HFF-Myc (cell line): ENCODE results near the gene RER1.

Experiments
- DNase-seq: peaks from one replicate; pipeline ENCODE4 v3.0.0-alpha.2; 2011; ENCODE audit warnings: low read depth; ENCODE audit errors: extremely low read depth
- H3K4me3 ChIP-seq: replicated peaks from 2 replicates; pipeline ENCODE4 v1.5.1; 2011; ENCODE audit warnings: low read depth, mild to moderate bottlenecking, control low read depth, low read length
- TF ChIP-seq, protein P1 (sequence below): IDR thresholded peaks from 2 replicates; pipeline ENCODE4 v1.5.1; 2012; ENCODE audit warnings: mild to moderate bottlenecking, low read depth, low read length, control low read depth; ENCODE audit errors: missing control alignments

RER1 gene

DNA sequence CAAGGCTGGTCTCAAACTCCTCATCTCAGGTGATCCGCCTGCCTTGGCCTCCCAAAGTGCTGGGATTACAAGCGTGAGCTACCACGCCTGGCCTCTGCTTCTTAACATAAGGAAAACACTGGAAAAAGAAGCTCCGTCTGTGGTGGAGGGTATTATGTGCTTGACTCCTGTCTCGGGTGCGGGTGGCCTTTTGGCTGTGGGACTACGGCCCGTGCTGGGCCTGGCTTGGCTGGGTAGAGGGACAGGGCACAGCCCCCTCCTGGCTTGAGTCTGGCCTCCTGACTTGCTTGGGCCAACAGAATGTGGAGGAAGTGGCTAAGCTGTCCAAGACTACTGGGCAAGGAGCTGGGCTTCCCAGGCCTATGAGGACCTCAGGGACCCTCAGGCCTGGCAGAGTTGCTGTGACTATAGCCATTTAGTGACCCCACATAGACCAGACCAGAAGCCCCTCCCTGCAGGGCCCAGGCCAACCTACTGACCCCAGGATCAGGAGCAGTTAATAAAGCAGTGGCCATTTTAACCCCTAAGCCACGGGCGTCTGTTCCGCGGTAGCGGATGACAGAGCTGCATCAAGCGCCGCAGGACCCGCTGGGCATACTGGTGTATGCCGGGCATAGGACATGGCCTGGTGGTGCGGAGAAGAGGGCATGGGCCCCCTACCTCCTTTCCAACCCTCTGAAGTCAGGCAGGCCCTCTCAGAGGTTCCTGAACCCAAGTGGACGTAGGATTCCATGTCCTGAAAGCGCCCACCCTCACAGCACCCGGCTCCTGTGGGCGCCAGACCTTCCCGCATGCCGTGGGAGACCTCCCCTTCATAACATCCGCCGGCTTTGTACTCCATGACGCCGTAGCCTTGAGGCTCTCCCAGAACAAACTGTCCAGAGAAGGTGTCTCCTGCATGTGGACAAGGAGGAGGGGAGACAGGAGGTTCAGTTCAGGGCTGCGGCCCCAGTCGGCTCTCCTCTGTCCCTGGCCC lies 4.7 kb upstream of the RER1 start:
- H3K4me3 ChIP-seq, result no peak overlapping the region
- DNase-seq, result no peak
- TF ChIP-seq, protein P1, sequence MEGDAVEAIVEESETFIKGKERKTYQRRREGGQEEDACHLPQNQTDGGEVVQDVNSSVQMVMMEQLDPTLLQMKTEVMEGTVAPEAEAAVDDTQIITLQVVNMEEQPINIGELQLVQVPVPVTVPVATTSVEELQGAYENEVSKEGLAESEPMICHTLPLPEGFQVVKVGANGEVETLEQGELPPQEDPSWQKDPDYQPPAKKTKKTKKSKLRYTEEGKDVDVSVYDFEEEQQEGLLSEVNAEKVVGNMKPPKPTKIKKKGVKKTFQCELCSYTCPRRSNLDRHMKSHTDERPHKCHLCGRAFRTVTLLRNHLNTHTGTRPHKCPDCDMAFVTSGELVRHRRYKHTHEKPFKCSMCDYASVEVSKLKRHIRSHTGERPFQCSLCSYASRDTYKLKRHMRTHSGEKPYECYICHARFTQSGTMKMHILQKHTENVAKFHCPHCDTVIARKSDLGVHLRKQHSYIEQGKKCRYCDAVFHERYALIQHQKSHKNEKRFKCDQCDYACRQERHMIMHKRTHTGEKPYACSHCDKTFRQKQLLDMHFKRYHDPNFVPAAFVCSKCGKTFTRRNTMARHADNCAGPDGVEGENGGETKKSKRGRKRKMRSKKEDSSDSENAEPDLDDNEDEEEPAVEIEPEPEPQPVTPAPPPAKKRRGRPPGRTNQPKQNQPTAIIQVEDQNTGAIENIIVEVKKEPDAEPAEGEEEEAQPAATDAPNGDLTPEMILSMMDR, result no peak

DNA sequence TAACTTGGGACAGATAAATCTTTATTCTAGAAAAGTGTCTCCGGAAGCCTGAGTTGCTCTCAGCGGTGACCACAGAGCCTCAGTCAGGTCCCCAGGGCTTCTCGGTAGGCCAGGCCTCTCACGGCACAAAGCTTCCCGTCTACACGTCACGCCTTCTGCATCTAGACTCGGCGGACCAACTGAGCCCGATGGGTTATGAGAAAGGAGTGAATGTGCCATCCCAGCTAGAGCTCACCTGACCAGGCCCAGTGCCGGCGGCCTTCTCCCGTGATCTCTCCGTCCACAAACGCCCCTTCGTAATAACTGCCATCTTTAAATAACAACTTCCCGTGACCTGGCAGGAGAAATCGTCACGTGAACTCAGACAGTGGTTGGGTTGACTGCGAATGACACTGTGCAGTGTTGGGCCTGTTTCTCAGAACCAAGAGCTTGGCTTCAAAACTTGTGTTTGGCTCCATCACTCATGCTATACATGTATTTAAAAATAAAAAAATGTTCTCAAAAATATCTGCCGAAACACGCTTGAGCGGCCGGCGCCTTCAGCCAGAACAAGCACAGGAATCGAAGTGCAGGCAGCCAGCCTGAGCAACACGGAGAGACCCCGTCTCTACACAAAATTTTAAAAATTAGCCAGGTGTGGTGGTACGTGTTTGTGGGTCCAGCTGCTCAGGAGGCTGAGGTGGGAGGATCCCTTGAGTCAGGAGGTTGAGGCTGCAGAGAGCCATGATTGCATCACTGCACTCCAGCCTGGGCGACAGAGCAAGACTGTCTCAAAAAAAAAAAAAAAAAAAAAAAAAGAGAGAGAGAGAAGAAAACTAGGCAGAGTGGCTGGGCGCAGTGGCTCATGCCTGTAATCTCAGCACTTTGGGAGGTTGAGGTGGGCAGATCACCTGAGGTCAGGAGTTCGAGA lies 3.4 kb upstream of the RER1 start:
- H3K4me3 ChIP-seq, result no peak overlapping the region
- DNase-seq, result no peak
- TF ChIP-seq, protein P1, result no peak

DNA sequence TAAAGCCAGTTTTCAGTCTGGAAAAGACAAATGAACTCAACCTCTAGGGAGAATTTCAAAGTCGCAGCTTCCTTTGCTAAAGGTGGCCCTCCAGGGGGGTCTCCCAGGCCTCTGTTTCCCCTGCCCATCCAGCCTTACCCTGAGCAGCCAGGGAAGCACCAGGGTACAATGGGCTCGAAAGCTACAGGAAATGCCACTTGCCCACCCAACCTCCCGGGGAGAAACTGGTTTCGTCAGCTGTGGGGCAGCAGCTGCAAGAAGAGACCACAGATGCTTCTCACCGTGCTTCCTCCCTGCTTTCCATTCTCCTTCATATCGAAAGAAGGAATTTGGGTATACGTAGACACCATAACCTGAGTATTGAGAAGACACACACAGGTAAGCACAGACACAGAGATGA lies 2.0 kb upstream of the RER1 start:
- DNase-seq, result no peak
- H3K4me3 ChIP-seq, result no peak overlapping the region
- TF ChIP-seq, protein P1, result no peak

DNA sequence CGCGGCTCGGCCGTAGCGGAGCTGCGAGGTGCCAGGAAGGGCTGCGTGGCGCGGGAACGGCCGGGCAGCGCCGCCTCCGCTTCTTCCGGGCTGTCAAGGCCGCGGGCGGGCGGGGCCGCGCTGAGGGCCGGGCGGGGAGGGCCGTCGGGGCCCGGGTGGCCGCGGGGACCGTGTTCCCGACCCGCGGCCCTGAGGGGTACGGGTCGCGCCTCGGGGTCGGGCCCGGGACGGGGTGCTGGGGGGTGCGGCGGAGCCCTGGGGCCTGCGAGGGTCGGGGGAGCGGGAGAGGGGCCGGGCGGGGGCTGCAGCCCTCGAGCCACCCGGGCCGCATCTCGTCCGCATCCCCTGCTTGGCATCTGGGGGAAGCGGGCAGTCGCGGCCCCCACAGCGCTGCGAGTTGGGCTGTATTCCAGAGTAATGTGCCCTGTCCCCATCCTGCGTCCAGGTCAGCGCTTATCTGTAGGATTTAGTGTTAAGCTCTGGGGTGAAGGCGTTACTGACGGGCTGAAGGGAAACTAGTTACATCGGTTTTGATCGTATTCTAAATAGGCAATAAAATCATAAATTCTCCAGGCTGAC lies 379 bp downstream of the RER1 start:
- TF ChIP-seq, protein P1, result no peak
- DNase-seq, result no peak
- peak overlapping the region; percentile 93 for H3K4me3 ChIP-seq

DNA sequence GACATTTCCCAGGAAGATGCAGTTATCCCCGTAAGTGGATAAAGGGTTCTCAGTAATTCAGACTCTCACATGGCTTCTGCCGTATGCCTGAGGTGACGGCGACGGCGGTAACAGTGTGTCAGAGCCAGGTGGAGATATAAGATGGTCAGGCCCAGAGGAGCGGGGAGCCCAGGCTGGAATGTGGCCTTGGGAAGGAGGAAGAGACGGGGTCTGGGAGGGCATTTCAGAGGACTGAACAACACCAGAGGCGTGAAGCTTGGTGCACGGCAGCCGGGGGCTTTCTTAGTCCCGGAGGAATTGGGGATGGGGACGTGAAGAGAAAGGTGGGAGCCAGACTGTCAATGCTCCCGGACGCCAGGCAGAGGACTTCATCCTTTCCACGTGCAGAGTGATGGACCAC lies 1.0 kb downstream of the RER1 start:
- peak overlapping the region; percentile 93 for H3K4me3 ChIP-seq
- TF ChIP-seq, protein P1, result no peak
- DNase-seq, result no peak

DNA sequence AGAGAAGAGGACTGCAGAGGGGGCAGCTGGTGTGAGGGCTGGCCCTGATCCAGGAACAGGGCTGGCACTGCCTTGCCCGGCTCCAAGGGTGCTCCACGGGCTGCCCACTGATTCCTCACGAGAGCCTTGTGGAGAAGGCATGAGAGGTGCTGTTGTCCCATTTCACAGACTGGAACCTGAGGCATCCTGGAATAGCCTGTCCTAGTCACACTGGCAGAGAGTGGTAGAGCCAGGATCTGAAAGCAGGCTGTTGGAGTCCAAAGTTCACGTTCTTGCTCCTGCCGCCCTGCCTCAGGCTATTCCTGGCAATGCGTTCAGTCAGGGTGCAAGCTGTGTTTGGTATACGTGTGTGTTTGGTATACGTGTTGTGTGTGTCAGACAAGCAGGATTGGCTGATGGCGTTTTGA lies 1.8 kb downstream of the RER1 start:
- TF ChIP-seq, protein P1, result no peak
- no peak for DNase-seq
- H3K4me3 ChIP-seq, result peak overlapping the region; percentile 93
